SK-N-SH treated with all-trans-retinoic acid at 6 μM for 48 hours (cell line): ENCODE results near the gene RHBDD1.

Experiments used
- RARB ChIP-seq: fragments of 250-450 bp; sonication (Bioruptor Pico); IDR thresholded peaks from 2 replicates; pipeline ENCODE4 v1.8.0; 2021; ENCODE audit warnings: mild to moderate bottlenecking, moderate library complexity
- ZNF565 ChIP-seq: fragments of 450-650 bp; formaldehyde crosslinking; conservative IDR thresholded peaks from 2 replicates; pipeline ENCODE4 v1.5.0; 2020; ENCODE audit warnings: low read depth, mild to moderate bottlenecking, moderate library complexity
- TF ChIP-seq, protein P1 (sequence below): fragments of 250-450 bp; sonication (Bioruptor Pico); IDR thresholded peaks from 2 replicates; pipeline ENCODE4 v1.8.0; 2020; ENCODE audit warnings: mild to moderate bottlenecking, moderate library complexity, borderline replicate concordance

DNA sequence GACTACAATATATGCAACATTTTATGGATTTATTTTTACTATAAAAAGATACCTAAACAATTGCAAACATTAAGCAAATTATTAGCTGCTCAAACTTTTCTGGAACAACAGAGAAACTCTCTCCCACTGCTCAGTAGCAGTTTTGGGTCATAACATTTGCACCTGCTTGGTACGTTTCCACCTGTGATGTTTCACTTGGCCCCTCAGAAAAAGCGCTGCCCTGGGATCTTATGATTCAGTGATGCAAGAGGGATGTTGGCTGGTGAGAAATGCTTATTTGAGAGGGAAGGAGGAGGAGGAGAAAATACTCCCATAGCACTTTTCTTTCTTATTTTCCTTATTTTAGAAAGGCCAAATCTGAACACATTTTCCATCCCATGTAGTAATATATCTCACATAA is 45.4 kb upstream of the RHBDD1 start:
- TF ChIP-seq, protein P1, sequence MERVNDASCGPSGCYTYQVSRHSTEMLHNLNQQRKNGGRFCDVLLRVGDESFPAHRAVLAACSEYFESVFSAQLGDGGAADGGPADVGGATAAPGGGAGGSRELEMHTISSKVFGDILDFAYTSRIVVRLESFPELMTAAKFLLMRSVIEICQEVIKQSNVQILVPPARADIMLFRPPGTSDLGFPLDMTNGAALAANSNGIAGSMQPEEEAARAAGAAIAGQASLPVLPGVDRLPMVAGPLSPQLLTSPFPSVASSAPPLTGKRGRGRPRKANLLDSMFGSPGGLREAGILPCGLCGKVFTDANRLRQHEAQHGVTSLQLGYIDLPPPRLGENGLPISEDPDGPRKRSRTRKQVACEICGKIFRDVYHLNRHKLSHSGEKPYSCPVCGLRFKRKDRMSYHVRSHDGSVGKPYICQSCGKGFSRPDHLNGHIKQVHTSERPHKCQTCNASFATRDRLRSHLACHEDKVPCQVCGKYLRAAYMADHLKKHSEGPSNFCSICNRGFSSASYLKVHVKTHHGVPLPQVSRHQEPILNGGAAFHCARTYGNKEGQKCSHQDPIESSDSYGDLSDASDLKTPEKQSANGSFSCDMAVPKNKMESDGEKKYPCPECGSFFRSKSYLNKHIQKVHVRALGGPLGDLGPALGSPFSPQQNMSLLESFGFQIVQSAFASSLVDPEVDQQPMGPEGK (CRISPR knock-in tag), result no peak
- TF ChIP-seq ZNF565 (CRISPR knock-in tag) (no peak), RARB (CRISPR knock-in tag) (no peak)
